Fibroblast of the aortic adventitia (primary cell): ENCODE data around the gene SH3TC2. TPM values are rescaled to one million over a fixed set of nuclear protein-coding genes. Genes with fewer than 3 reads are reported as not detected.

ENCODE experiments used
- DNase-seq: peaks from one replicate; pipeline ENCODE4 v3.0.0-alpha.2; 2010; ENCODE audit warnings: low read depth
- H3K4me3 ChIP-seq: 2 replicates; pipeline ENCODE4 v1.5.1; 2011; ENCODE audit warnings: low read depth, mild to moderate bottlenecking, control low read depth, low read length, moderate library complexity
- CTCF ChIP-seq: IDR thresholded peaks from 2 replicates; pipeline ENCODE4 v1.5.1; 2011; ENCODE audit warnings: mild to moderate bottlenecking, low read length, control low read depth, inconsistent platforms; ENCODE audit not compliant: insufficient read depth
- total RNA-seq: library from RNA; depleted of rRNA; stranded (reverse); fragments of >200 nt; gene quantifications from 2 replicates; pipeline ENCODE4 v1.2.3, GENCODE V29; 2012; ENCODE audit warnings: low replicate concordance

Gene SH3TC2
- total RNA-seq, 1 donor = 4.1 TPM

GRCh38 chr5:149011728-149012127 is 51.1 kb downstream of the SH3TC2 start:
- H3K4me3 ChIP-seq = no peak overlapping the region
- DNase-seq = no peak

GRCh38 chr5:149011084-149011483 is 51.8 kb downstream of the SH3TC2 start:
- TF ChIP-seq CTCF = no peak
- DNase-seq = peak; percentile 46
- no peak overlapping the region for H3K4me3 ChIP-seq

More at GRCh38 chr5:149011728-149012127, 51.1 kb downstream of the SH3TC2 start:
- no peak for TF ChIP-seq CTCF

DNA sequence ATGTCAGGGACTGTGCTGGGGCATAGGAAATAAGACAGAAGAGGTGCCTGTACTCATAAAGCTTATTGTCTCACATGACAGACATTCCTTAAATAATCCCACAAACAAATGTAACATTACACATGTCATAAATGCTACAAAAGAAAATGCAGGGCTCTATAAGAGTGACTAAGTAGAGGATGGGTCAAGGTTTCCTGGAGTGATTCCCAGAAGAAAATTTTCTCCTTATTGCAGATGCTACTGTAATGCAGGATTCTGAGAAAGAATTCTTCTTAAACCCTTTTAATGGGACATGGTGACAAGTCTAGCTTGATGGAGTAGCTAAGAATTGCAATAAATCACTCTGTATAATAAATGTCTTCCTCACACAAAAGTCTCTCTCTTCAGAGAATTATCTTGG is 55.7 kb downstream of the SH3TC2 start:
- no peak for TF ChIP-seq CTCF
- DNase-seq = peak; percentile 75
- H3K4me3 ChIP-seq = no peak overlapping the region

DNA sequence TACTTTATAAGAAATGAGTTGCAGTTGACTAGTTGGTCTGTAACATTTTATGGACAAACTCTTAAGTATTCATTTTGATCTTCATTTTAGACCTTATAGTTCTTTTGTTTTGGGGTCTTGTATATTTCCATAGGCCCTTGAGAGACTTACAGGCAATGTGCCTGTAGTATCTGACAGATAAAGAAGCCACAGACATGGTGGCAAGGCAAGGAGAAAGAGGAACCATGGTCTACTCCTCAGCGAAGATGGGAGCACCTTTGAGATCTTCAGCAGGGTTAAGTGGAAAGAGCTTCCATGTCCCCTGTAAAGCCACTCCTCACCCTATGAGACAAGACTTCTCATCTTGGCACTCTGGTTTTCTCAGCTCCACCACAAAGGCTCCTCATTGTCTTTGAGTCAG is 56.4 kb downstream of the SH3TC2 start:
- TF ChIP-seq CTCF = no peak

GRCh38 chr5:149005077-149005892 is 57.6 kb downstream of the SH3TC2 start:
- H3K4me3 ChIP-seq = no peak overlapping the region
- TF ChIP-seq CTCF = no peak
- DNase-seq = peak; percentile 79

More for the DNA sequence above, 56.4 kb downstream of the SH3TC2 start:
- H3K4me3 ChIP-seq = no peak overlapping the region
- DNase-seq = no peak

GRCh38 chr5:149004559-149004958 is 58.3 kb downstream of the SH3TC2 start:
- no peak for DNase-seq
- TF ChIP-seq CTCF = no peak
- H3K4me3 ChIP-seq = no peak overlapping the region
